IPS-15b (cell line): ENCODE results near the gene CGREF1.

Source experiments
- H3K27me3 ChIP-seq: one replicate; pipeline ENCODE4 v1.6.1; 2013; ENCODE audit warnings: low read length; ENCODE audit not compliant: control insufficient read depth, insufficient read depth
- H3K36me3 ChIP-seq: one replicate; pipeline ENCODE4 v1.6.1; 2013; ENCODE audit warnings: low read length; ENCODE audit not compliant: control insufficient read depth, insufficient read depth
- H3K4me1 ChIP-seq: one replicate; pipeline ENCODE4 v1.6.1; 2013; ENCODE audit warnings: mild to moderate bottlenecking, low read length; ENCODE audit not compliant: control insufficient read depth, insufficient read depth
- H3K4me3 ChIP-seq: one replicate; pipeline ENCODE4 v1.5.1; 2013; ENCODE audit warnings: low read depth, low read length
- H3K9ac ChIP-seq: one replicate; pipeline ENCODE4 v1.6.1; 2013; ENCODE audit warnings: low read depth, mild to moderate bottlenecking, low read length
- H3K9me3 ChIP-seq: one replicate; pipeline ENCODE4 v1.6.1; 2013; ENCODE audit warnings: mild to moderate bottlenecking, low read length; ENCODE audit not compliant: control insufficient read depth, insufficient read depth

Gene CGREF1

DNA sequence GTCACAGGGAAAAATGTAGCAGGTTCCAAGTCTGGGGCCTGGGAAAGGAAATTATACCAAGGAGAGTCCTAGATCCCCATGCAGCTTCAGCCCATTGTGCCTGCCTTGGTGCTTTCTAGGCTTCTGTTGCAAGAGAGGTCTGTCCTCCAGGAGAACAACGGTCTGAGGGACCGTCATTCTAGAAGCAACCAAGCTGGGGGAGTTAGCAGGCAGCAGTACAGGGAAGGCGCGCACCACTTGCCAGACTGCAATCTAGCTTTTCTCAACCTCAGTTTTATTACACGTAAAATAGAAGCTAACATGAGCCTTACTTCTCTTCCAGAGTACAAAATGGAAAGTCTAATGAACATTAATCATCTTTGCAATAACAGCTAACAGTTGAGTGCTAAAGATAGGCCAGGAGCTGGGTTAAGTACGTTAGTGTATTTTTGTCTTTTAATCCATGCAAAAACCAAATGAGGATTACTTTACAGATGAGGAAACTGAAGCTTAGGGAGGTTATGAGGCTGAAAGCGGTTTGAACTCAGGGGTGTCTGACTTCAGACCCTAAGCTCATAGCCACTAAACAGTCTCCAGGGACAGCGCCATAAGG is 31.8 kb upstream of the CGREF1 start:
- no peak overlapping the region for H3K4me3 ChIP-seq

DNA sequence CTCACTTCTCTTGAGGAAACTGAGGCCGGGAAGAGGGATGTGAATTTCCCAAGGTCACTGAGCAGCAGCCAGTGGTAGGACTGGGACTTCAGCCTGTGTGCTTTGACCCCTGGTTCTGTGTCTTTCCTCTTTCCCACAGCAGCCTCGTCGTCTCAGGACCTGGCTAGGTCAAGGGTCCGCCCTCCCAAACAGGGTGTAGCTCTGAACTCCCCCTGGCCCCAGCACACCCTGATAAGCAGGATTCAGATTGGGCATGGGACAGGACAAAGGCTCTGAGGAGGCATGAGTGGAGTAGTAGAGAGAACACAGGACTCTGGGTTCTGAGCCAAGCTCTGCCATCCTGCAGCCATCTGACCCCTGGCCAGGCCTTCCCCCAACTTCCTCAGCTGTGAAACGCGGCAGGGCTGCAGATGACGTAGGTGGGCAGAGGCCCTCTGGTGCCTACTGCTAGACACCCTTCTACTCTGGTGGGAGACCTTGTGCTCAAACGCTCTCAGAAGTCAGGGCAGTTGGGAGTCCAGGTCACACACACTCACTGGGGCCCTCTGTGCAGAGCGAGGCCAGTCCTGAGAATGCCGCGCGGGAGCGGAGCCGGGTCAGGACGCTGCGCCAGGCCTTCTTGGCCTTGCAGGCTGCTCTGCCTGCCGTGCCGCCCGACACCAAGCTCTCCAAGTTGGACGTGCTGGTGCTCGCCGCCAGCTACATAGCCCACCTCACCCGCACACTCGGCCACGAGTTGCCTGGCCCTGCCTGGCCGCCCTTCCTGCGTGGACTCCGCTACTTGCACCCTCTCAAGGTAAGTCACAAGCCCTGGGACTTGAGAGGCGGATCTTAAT is 30.9 kb upstream of the CGREF1 start:
- no peak overlapping the region for H3K4me3 ChIP-seq
- no peaks in the 10 kb centered on the region for H3K9me3 ChIP-seq
- no peaks in the 10 kb centered on the region for H3K4me1 ChIP-seq
- no peak overlapping the region for H3K9ac ChIP-seq
- H3K27me3 ChIP-seq, result no peaks in the 10 kb centered on the region
- H3K36me3 ChIP-seq, result no peaks in the 10 kb centered on the region

More for the DNA sequence above, 31.8 kb upstream of the CGREF1 start:
- Histone ChIP-seq H3K9me3 (no peaks in the 10 kb centered on the region), H3K27me3 (no peaks in the 10 kb centered on the region), H3K9ac (no peak overlapping the region), H3K36me3 (no peaks in the 10 kb centered on the region), H3K4me1 (no peaks in the 10 kb centered on the region)

DNA sequence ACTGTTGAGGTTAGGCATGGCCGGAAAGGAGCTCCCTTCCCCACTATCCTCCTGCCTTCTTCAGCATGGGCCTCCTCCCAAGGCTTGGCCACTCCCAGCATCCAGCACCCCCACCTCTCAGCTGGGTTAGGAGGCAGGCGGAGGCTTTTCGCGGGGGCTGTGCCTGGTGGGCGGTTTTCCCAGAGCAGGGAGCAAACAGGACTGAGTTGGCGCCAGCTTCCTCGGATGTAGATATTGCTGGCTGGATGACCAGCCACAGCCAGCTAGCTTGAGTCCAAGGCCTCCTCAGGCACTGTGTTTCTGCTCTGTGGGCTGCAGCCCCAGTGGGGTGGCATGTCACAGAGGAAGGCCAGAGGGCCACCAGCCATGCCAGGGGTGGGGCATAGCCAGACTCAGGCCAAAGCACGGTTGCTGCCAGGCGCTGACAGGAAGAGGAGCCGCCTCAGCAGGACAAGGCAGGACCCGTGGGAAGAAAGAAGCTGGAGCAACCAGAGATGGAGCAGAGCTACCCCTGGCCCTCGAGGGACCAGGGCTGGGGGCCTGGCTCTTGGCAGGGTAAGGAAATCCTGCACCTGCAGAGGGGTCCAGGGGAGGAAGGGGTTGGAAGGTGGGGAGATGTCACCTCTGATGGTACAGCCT is 30.0 kb upstream of the CGREF1 start, which contains the start of gene TCF23:
TSS of gene TCF23 (plus strand) at position 204 of the 639 bp plus-strand sequence. CDS start at position 334, 130 bp downstream.
- H3K4me3 ChIP-seq, result no peak within 1 kb of the TSS
- H3K4me1 ChIP-seq, result no peaks in the 10 kb centered on the region
- H3K27me3 ChIP-seq, result no peaks in the 10 kb centered on the region
- no peaks in the 10 kb centered on the region for H3K36me3 ChIP-seq
- H3K9me3 ChIP-seq, result no peaks in the 10 kb centered on the region
- H3K9ac ChIP-seq, result no peak within 1 kb of the TSS

DNA sequence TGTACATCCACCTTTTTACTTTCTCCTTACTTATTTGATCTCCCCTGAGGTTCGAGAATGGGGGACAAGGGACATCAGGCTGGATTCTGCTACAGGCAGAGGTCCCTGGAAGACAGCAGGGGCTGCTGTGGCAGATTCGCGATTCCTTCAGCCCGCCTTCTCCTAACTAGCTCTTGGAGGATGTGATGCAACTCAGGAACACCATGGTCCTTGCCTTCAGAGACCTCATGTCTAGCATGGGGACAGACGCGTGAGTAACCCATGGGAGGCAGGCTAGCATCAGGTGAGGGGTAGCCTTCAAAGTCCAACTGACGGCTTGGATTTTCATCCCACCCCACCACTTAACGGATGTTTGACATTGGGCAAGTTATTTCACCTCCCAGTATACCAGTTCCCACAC is 29.0 kb upstream of the CGREF1 start:
- Histone ChIP-seq H3K27me3 (no peaks in the 10 kb centered on the region), H3K9me3 (no peaks in the 10 kb centered on the region), H3K9ac (no peak overlapping the region), H3K4me3 (no peak overlapping the region), H3K4me1 (no peaks in the 10 kb centered on the region), H3K36me3 (no peaks in the 10 kb centered on the region)

DNA sequence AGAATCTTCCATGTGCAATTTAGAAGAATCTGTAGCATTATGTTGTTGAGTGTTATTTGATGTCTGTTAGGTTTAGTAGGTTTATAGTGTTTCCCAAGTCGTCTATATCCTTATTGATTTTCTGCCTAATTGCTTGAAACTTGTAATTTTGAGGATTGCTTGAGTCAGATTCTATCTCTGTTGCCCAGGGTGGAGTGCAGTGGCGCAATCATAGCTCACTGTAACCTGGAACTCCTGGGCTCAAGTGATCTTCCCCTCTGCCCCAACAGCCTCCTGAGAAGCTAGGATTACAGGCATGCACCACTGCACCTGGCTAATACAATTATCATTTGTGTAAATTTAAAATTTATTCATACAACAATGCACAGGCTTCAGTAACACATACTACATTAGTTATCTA is 26.8 kb upstream of the CGREF1 start:
- Histone ChIP-seq H3K27me3 (no peaks in the 10 kb centered on the region), H3K4me3 (no peak overlapping the region), H3K36me3 (no peaks in the 10 kb centered on the region), H3K9ac (no peak overlapping the region), H3K4me1 (no peaks in the 10 kb centered on the region), H3K9me3 (no peaks in the 10 kb centered on the region)

DNA sequence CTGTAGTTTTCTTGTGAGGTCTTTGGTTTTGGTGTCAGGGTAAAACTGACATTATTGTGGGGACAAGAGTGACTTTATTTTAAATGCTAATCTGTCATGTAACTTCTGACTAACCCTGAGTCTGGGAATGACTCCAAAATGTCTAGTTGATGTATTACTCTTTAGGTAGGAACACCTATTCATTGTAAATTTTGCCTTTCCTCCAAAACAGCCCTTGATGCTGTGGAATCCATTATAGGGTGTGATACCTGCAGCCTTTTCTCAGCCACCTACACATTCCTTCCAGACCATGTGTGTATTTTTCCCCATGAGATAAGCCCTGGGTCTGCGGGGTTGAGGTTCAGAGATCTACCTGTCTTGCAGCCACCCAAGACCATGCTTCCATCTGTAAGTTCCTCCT is 24.4 kb upstream of the CGREF1 start:
- no peaks in the 10 kb centered on the region for H3K4me1 ChIP-seq
- no peaks in the 10 kb centered on the region for H3K36me3 ChIP-seq
- no peaks in the 10 kb centered on the region for H3K27me3 ChIP-seq
- H3K4me3 ChIP-seq, result no peak overlapping the region
- H3K9ac ChIP-seq, result no peak overlapping the region
- no peaks in the 10 kb centered on the region for H3K9me3 ChIP-seq

DNA sequence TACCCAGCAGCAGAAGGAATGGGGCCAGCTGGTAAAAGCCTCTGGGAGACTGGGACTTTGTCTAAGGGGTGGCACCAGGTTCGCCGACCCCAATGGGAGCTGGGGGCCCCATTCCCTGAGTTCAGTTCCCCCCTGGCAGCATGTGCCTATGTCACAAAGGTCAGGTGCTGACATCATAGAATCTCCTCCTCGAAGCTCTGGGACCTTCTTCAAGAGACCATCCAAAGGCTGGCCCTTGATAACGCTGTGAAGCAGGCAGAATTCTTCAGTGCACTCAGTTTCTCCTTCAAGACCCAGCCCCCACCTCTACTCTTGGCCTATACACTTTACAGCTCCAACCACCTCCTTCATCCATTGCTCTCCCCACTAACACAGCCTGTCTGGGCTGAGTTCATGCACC is 20.4 kb upstream of the CGREF1 start, which contains the start of gene PRR30:
TSS of gene PRR30 (minus strand) at position 101 of the 400 bp plus-strand sequence. CDS start 1,081 bp downstream, outside the sequence.
- no peaks in the 10 kb centered on the region for H3K4me1 ChIP-seq
- no peak within 1 kb of the TSS for H3K9ac ChIP-seq

DNA sequence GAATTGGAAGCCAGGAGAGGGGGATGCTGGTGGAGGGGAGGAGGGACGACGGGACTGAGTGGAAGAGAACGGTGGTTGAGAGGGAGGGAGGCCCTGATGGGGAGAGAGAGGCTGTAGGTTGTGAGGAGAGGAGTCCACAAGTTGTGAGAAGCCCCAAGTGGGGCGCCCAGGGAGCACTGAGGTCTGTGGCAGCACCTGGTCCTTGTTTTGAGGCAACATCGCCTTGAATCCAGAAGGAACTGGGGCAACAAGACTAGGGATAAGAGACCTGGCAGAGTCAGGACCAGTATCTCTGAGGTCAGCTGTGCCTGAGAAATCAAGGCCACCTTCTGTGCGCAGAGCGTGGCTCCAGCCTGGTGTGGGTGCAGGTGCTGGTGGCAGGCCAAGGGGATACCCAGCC is 19.2 kb upstream of the CGREF1 start:
- Histone ChIP-seq H3K9me3 (no peaks in the 10 kb centered on the region), H3K4me1 (peaks cover 3% of the 10 kb centered on the region), H3K36me3 (peaks cover 3% of the 10 kb centered on the region), H3K9ac (no peak overlapping the region), H3K27me3 (no peaks in the 10 kb centered on the region), H3K4me3 (no peak overlapping the region)

More for the DNA sequence above, 20.4 kb upstream of the CGREF1 start, which contains the start of gene PRR30:
- H3K9me3 ChIP-seq, result no peaks in the 10 kb centered on the region
- no peaks in the 10 kb centered on the region for H3K27me3 ChIP-seq
- H3K4me3 ChIP-seq, result no peak within 1 kb of the TSS
- no peaks in the 10 kb centered on the region for H3K36me3 ChIP-seq

DNA sequence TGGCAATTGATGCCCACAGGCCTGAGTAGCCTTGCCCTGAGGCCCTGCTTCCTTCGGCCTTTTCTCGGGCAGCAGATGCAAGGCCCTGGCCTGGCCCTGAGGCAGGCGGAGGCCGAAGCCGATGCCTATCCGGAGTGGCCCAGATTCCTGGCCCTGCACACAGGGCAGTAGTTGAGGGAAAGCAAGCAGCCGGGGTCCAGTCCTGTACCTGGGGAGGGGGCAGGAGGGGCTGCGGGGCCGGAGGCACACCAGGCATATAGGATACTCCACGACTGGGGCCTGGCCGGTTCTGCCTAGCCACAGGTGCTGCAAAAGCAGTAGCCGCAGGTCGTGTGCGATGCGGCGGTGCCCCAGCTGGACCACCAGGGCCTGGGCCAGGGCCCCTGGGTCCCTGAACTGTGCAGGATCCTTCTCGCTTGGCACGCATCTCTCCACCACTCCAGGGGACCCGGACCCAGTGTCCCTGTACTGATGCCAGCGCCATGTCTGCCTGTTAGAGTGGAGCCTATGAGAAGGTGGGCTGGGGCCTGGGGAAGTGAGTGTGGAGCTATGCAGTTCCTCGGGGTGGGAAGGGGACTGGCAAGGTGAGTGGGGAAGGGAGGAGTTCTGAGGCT is 18.5 kb upstream of the CGREF1 start:
- H3K27me3 ChIP-seq, result no peaks in the 10 kb centered on the region
- H3K36me3 ChIP-seq, result peaks cover 10% of the 10 kb centered on the region
- peaks cover 3% of the 10 kb centered on the region for H3K4me1 ChIP-seq
- H3K9me3 ChIP-seq, result no peaks in the 10 kb centered on the region
- no peak overlapping the region for H3K4me3 ChIP-seq
- no peak overlapping the region for H3K9ac ChIP-seq

DNA sequence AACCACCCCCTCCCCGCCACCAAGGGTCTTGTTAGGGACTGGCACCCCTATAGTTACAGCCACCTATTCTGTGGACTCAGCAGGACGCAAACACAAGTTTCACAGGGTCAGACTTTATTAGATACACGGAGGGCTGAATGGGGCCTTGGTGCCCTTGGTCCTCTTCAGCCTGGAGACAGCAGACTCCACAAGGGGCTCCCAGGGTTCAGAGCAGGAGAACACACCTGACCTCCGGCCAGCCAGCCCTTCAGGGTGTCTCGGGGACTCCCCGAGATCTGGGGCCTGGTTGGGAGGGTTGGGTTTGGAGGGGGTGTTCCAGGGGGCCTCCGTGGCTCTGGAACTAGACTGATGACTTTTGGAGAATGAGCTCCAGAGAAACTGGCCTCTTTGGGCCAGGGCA is 17.8 kb upstream of the CGREF1 start:
- Histone ChIP-seq H3K9me3 (no peaks in the 10 kb centered on the region), H3K27me3 (no peaks in the 10 kb centered on the region), H3K4me1 (peaks cover 3% of the 10 kb centered on the region), H3K4me3 (no peak overlapping the region), H3K9ac (no peak overlapping the region), H3K36me3 (peaks cover 17% of the 10 kb centered on the region)

DNA sequence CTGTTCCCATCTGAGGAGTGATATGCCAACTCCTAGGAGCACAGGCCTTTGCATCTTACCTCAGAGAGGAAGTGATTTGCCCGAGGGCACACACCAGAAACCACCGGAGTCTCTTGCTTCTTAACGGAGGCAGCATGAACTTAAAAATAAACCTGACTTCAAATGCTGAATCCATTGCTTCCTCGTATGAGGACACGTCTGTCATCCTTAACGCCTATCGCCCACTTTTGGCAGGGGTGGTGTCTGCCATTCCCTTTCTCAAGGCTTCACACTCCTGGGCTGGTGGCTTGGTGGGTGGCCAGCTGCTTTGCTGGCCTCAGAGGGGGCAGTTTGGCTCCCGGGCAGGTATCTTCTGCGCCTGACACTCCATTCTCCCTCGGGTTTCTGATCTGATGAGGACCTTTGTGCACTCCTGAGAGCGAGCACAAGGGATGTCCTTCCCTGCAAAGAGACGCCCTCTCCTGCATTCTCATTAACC is 16.6 kb upstream of the CGREF1 start:
- Histone ChIP-seq H3K36me3 (peaks cover 26% of the 10 kb centered on the region), H3K9me3 (no peaks in the 10 kb centered on the region), H3K4me1 (peaks cover 3% of the 10 kb centered on the region), H3K9ac (no peak overlapping the region), H3K27me3 (no peaks in the 10 kb centered on the region), H3K4me3 (no peak overlapping the region)
